Esophagus squamous epithelium (tissue), 5 donors: Measurements from ENCODE around the gene AKR1D1. TPM values are rescaled to one million over a fixed set of nuclear protein-coding genes. Genes with fewer than 3 reads are reported as not detected.

Experiments used
- DNase-seq: peaks from one replicate; lab custom pipeline; 2025; lab: John Stamatoyannopoulos, UW
- H3K27ac ChIP-seq, 4 donors: fragments of 200-600 bp; sonication (generic); one replicate each; pipeline ENCODE4 v1.5.1; 2016 to 2019; ENCODE audit warnings: mild to moderate bottlenecking in 1 of 4
- H3K27me3 ChIP-seq, 4 donors: fragments of 200-600 bp; sonication (generic); 1 replicate in 3 of 4; 2 replicates in 1 of 4; pipeline versions ENCODE4 v1.5.1 to v1.6.0; 2017 to 2021; ENCODE audit warnings: antibody characterized with exemption in 1 of 4
- H3K36me3 ChIP-seq, 3 donors: fragments of 200-600 bp; sonication (generic); one replicate each; pipeline ENCODE4 v1.5.1; 2016 to 2019
- H3K4me1 ChIP-seq, 3 donors: fragments of 200-600 bp; sonication (generic); one replicate each; pipeline ENCODE4 v1.5.1; 2017 to 2019
- H3K4me3 ChIP-seq, 4 donors: fragments of 200-600 bp; sonication (generic); 1 replicate in 3 of 4; 2 replicates in 1 of 4; pipeline ENCODE4 v1.5.1; 2016 to 2019; ENCODE audit warnings: mild to moderate bottlenecking in 2 of 4, moderate library complexity in 1 of 4
- H3K9me3 ChIP-seq, 3 donors: fragments of 200-600 bp; sonication (generic); one replicate each; pipeline ENCODE4 v1.5.1; 2016 to 2019
- POLR2A ChIP-seq, 4 donors: fragments of 450-650 bp; IDR thresholded peaks; one replicate each; pipeline ENCODE4 v1.6.1; 2017; ENCODE audit warnings: antibody characterized with exemption in 4 of 4, mild to moderate bottlenecking in 4 of 4, moderate library complexity in 3 of 4
- WGBS, 2 donors: methylation state at CpG; one replicate each; pipeline ENCODE4 v1.1.5; 2018; 5-methylcytosine and 5-hydroxymethylcytosine counted together
- intact Hi-C: fragments of 100-400 bp; cut with DNase I; formaldehyde crosslinking; loops from one replicate; pipeline ENCODE4 v1.15.0; 2022
- small RNA-seq, 4 donors: library from RNA; depleted of rRNA; stranded (forward); fragments of <200 nt; gene quantifications; one replicate each; pipeline ENCODE3, GENCODE V24; 2016
- total RNA-seq, 4 donors: library from RNA; depleted of rRNA; stranded (reverse); fragments of >200 nt; gene quantifications; one replicate each; pipeline ENCODE4 v1.1.0, GENCODE V29; 2016
- TF ChIP-seq, protein P1 (sequence below), 6 experiments: fragments of 450-650 bp in 4 of 6; fragments of 200-600 bp in 2 of 6; sonication (generic) in 2 of 6; IDR thresholded peaks; one replicate each; pipeline ENCODE4 v1.5.1; 2016 to 2019; ENCODE audit warnings: antibody characterized with exemption in 6 of 6, mild to moderate bottlenecking in 4 of 6, moderate library complexity in 4 of 6
- donor health status: DM: yes; HTN: yes; CAD: no.

The AKR1D1 gene
- total RNA-seq, 4 donors from 2014 or later = not detected

DNA sequence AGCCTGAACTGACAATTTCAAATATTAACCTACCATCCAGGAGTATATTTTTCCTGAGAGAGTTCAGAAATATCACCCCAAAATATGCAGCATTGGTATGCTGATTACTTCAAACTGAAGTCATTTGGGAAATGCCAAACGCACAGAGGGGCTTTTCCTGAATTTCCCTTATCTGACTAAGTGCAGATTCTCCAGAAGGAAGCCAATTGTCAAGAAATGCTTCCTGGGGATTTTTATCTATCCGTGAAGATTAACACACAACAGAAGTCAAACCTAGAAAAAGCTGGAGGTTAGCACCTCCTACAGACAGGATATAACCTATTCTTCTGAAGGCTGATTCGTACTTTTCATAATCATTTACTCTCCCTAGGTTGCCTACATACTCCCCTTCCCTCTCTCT lies 91.0 kb downstream of the AKR1D1 start:
- intact Hi-C loops = loop anchor here (10.0 kb wide), 1 partner anchor 568 kb away; no protein-coding TSS in a partner anchor
- H3K27ac ChIP-seq = no peak overlapping the region

GRCh38 chr7:138167869-138168296 lies 91.6 kb downstream of the AKR1D1 start:
- Histone ChIP-seq H3K4me1 (no peaks in the 10 kb centered on the region), H3K9me3 (peaks cover 0 to 17% (median 11%) of the 10 kb centered on the region in 3 donors), H3K36me3 (no peaks in the 10 kb centered on the region), H3K27ac (no peak overlapping the region), H3K27me3 (no peaks in the 10 kb centered on the region), H3K4me3 (no peak overlapping the region)
- DNase-seq = no peak
- intact Hi-C loops = loop anchor here (10.0 kb wide), 1 partner anchor 567 kb away; no protein-coding TSS in a partner anchor
- TF ChIP-seq POLR2A (IDR thresholded peaks at IDR 0.05) = no peak
- TF ChIP-seq, protein P1, sequence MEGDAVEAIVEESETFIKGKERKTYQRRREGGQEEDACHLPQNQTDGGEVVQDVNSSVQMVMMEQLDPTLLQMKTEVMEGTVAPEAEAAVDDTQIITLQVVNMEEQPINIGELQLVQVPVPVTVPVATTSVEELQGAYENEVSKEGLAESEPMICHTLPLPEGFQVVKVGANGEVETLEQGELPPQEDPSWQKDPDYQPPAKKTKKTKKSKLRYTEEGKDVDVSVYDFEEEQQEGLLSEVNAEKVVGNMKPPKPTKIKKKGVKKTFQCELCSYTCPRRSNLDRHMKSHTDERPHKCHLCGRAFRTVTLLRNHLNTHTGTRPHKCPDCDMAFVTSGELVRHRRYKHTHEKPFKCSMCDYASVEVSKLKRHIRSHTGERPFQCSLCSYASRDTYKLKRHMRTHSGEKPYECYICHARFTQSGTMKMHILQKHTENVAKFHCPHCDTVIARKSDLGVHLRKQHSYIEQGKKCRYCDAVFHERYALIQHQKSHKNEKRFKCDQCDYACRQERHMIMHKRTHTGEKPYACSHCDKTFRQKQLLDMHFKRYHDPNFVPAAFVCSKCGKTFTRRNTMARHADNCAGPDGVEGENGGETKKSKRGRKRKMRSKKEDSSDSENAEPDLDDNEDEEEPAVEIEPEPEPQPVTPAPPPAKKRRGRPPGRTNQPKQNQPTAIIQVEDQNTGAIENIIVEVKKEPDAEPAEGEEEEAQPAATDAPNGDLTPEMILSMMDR (IDR thresholded peaks at IDR 0.05) = no peak
- 73 to 88% methylated on average over 1 of the region's 1 CpG for WGBS, 2 donors

More for the DNA sequence above, 91.0 kb downstream of the AKR1D1 start:
- DNase-seq = no peak
- Histone ChIP-seq H3K4me1 (no peaks in the 10 kb centered on the region), H3K27me3 (no peaks in the 10 kb centered on the region), H3K36me3 (no peaks in the 10 kb centered on the region), H3K9me3 (peaks cover 0 to 17% (median 11%) of the 10 kb centered on the region in 3 donors), H3K4me3 (no peak overlapping the region)
- TF ChIP-seq POLR2A (IDR thresholded peaks at IDR 0.05) = no peak
- TF ChIP-seq, protein P1 (IDR thresholded peaks at IDR 0.05) = no peak
- WGBS, 2 donors = 36 to 41% methylated on average over 3 of the region's 3 CpGs

Small RNAs within 50 kb of the gene (small RNA-seq; reads per million reads assigned to genes)
- gene AC024082.2 = 0 reads per million in 4 donors
- 0 reads per million in 4 donors for gene RN7SKP223

Other genes starting within 250 kb of the AKR1D1 start
- 1 to 10 TPM in 2 of 4 donors, under 1 TPM in 1, not detected in 1; 0.44 to 1.1 (median 1.0) TPM for gene DGKI, start 229.5 kb upstream of the AKR1D1 start, total RNA-seq
- 10 to 100 TPM; 14.9 to 21.9 (median 17.3) TPM for gene CREB3L2, start 74.4 kb upstream of the AKR1D1 start, total RNA-seq